ENCODE measurements around the gene IL17RD.

IL17RD gene

DNA sequence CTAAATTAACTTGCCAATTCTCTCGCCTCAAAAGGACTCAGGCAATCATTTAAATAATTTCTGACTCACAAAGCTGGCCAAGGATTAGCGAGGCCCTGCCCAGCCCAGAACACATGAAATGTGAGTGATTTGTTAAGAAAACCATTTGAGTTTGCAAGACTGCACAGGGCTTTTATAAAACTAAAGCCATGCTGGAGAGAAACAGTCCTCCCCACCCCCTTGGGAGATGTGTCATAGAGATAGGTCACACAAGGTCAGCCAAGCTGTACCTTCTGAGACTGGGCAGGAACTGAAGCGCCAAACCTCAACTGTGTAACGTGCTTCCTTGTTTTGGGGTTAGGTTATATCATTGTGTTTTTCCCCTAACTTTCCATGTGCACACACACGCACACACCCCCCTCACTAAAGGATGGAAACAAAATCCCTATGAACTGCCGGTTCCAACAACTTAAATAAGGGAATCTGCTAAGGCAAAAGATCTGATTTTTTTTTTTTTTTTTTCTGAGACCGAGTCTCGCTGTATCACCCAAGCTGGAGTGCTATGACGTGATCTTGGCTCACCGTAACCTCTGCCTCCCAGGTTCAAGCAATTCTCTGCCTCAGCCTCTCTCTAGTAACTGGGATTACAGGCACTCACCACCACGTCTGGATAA, 96.6 kb downstream of the IL17RD start:
- no peak for DNase-seq (ENCODE audit: low read depth in 4 of 4, low spot score in 1 of 4)

- DNase-seq (ENCODE audit: low read depth in 4 of 4, low spot score in 1 of 4), result no peak
Measured at GRCh38 chr3:57066471-57066870, 98.7 kb downstream of the IL17RD start.

DNA sequence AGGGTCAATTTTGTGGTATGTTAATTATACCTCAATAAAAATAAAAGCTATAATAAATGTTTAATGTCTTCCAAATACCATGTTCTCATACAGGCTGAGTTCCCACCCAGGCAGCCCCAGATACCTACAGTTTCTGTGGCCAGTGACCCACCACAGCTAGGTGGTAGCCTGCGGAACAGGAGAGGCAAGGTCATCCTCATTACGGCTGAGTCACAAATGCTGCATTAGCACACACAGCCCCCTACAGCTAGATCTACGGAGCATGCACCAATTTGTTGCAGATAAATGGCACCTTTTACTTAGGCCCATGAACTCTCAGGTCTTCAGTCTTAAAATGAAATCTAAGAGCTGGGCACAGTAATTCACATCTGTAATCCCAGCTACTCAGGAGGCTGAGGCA, 99.6 kb downstream of the IL17RD start:
- no peak for DNase-seq (ENCODE audit: low read depth in 4 of 4, low spot score in 1 of 4)

GRCh38 chr3:57064572-57064971, 100.6 kb downstream of the IL17RD start:
- no peak for DNase-seq (ENCODE audit: low read depth in 4 of 4, low spot score in 1 of 4)

DNA sequence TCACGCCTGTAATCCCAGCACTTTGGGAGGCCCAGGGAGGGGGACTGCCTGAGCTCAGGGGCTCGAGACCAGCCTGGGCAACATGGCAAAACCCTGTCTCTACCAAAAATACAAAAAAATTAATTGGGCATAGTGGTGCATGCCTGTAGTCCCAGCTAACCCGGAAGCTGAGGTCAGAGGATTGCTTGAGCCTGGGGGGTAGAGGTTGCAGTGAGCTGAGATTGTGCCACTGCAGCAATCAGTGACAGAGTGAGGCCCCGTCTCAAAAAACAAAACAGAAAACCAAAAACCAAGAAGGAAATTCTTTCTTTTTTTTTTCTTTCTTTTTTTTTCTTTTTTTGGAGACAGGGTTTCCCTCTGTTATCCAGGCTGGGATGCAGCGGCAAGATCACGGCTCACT, 101.2 kb downstream of the IL17RD start:
- DNase-seq (ENCODE audit: low read depth in 4 of 4, low spot score in 1 of 4), result no peak

DNA sequence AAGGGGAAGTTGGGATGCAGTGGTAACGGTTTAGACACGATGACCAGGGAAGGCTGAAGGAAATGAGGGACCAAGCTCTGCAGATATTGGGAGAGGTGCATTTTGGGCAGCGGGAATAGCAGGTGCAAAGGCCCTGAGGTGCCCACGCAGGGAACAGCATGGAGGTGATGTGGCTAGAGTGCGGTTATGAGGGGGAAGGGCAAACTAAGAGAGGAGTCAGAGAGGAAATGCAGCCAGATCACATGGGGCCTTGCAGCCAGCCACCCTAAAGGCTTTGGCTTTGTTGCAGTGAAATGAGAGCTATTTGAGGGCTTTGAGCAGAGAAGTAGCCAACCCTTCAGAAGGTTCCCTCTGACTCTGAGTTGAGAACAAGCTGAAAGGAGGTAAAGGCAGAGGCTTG, 102.1 kb downstream of the IL17RD start:
- no peak for DNase-seq (ENCODE audit: low read depth in 4 of 4, low spot score in 1 of 4)

GRCh38 chr3:57062101-57062631, 103.0 kb downstream of the IL17RD start:
- no peak for DNase-seq (ENCODE audit: low read depth in 4 of 4, low spot score in 1 of 4)

- no peak for DNase-seq (ENCODE audit: low read depth in 4 of 4, low spot score in 1 of 4)
Measured at GRCh38 chr3:57061556-57061955, 103.6 kb downstream of the IL17RD start.

DNA sequence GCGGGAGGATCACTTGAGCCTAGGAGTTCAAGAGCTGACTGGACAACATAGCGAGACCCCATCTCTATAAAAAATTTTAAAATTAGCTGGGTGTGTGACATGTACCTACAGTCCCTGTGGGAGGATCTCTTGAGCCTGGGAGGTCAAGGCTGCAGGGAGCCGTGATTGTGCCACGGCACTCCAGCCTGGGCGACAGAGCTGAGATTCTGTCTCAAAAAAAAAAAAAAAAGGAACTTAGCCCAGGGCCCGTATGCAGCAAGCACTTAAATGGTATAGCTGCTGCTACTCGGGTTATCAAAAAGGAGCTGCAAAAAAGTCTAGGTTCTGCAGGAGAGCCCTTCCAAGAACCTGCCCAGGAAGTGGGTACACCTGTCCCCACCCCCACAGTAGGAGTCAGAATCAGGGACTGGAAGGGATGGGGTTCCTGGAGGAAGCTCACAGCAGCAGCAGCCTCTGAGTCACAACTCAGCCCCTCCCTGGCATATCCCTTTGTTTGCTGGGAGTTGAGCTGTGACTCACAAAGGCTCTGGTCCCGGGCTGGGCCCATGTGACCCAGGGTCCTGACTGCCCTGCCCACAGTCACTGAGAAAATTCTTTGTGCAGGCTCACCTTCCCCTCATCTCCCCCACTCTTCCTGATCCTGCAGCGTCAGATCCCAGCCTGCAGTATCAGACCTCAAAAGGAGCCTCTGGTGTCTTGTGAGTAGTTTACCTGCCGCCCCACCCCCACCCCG, 104.9 kb downstream of the IL17RD start, which contains the start of gene SPATA12:
Gene SPATA12 (plus strand): TSS at position 576 of the 733 bp plus-strand sequence. CDS start 13,031 bp downstream, outside the sequence.
- DNase-seq (ENCODE audit: low read depth in 4 of 4, low spot score in 1 of 4), result no peak

GRCh38 chr3:57059411-57059810, 105.7 kb downstream of the IL17RD start:
- no peak for DNase-seq (ENCODE audit: low read depth in 4 of 4, low spot score in 1 of 4)

DNA sequence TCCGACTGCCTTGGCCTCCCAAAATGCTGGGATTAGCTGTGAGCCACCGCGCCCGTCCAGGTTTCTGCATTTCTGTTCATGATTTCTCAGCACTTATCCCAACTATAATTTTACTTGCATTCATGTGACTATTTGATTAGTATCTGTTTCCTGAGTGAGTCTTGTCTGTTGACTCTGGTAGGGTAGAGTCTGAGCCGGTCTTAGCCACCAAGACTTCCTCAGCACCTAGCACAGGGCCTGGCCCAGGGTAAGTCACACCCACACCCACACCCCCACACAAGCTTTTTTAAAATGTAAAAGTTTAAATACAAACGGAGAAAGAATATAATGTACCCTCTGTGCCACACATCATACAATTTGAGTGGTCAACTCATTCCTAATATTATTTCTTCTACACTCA, 107.8 kb downstream of the IL17RD start:
- no peak for DNase-seq (ENCODE audit: low read depth in 4 of 4, low spot score in 1 of 4)

- DNase-seq (ENCODE audit: low read depth in 4 of 4, low spot score in 1 of 4), result no peak
Measured at GRCh38 chr3:57053122-57053521, 112.0 kb downstream of the IL17RD start.

DNA sequence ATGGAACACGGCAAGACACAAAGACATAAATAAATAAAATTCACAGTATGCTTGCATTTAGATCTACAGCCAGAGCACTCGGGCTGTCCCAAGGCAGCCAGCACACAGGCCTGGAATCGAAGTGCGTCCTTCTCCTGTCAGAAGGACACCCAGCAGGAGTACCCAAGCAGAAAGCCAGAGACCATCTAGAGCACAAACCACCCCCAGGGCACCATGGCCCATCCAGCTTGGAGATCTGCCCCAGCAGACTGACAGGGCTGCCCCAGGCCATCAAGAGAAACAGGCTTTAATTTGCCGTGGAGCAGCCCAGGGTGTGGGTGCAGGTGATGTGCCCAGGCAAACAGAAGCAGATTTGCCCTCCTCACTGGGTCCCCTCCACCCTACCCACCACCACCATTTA, 112.5 kb downstream of the IL17RD start:
- DNase-seq (ENCODE audit: low read depth in 4 of 4, low spot score in 1 of 4), result no peak

DNA sequence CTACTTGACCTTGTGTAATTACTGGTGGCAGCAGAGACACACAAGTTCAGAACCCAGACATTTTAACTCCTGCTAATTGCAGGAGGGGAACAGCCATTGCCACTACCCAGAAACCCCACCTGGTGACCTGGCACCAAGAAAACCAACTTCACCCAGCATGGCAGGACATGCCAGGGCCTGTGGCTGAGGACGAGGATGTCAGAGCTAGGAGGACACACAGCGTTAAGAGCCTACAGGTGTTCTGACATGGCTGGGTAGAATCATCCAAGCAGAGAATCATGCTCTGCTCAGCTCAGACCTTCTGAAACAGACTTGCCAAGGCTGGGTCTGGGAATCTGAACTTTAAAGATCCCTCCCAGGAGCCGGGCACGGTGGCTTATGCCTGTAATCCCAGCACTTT, 116.4 kb downstream of the IL17RD start:
- DNase-seq (ENCODE audit: low read depth in 4 of 4, low spot score in 1 of 4), result no peak

DNA sequence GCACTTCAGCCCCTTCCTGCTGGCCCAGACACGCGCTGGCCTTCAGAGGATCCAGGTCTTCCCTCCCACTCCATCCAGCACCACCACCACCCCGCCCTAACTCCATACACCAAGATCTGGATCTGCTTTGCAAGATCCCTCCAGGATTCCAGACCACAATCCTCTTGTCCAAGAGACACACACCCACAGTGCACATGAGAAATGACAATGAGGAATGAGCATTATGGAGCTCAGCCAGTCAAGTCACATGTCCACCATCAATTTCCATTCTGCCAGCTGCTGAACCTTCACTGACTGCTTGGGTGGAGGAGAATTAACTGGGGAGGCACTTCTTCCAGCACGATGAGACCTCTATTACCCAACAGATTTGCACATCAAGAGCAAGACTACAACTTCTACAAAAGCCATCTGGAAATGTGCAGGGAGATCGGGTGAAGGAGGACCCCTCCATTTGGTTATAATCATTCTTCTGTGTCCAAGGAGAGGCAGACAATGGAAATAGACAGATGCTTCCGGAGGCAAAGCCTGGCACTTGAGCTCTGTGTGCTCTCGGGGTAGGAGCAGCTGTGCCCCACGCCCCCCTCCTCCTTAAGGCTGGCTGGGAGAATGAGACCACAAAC, 117.0 kb downstream of the IL17RD start:
- no peak for DNase-seq (ENCODE audit: low read depth in 4 of 4, low spot score in 1 of 4)

DNA sequence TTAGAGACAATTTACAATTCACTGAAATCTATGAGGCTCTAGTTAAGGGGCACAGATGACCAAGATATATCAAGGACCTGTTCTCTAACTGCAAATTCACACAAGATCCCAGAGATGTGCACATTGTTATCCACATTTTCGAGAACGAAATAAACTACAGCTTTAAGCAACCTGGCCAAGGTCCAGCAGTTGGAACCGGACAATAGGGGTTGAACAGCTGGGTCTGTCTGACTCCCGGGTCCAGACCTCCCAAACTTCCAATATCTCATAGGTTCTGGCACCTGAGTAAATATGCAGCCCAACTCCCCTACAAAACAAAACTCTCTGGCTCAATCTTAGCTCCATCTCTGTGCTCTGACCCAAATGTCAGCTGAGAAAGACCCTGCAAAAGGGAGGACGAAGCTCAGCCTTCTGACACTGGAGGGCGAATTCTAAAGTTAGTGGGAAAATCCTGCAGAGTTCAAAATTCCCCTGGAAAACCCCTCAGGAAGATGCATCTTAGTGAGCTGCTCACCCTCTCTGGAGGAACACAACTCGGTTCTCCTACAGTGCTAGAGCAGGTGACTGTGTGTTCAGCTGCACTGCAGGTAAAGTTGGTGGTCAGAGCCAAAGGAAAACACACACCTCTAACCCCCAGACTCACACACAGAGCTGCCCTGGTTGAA, 118.9 kb downstream of the IL17RD start:
- no peak for DNase-seq (ENCODE audit: low read depth in 4 of 4, low spot score in 1 of 4)

DNA sequence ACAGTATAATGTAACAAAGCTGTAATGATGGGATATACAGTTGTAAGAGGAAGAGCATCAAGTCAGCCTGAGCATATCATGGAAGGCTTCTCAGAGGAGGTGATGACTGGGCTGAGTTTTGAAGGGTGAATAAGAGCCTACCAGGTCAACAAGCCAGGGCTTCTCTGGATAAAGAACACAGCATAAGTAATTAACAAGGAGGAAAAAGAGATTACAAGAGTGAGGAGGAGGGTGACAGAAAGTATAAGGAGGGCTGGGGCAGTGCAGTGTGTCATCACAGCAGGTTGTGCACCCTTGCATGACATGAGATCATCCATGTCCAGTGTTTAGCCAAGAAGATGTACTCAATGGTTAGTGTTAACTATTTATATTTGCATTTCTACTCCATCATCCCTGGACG, 121.6 kb downstream of the IL17RD start:
- no peak for DNase-seq (ENCODE audit: low read depth in 4 of 4, low spot score in 1 of 4)

GRCh38 chr3:57041674-57042073, 123.5 kb downstream of the IL17RD start:
- DNase-seq (ENCODE audit: low read depth in 4 of 4, low spot score in 1 of 4), result no peak
